Measurements from ENCODE around the gene ARHGAP20.

Gene ARHGAP20

GRCh38 chr11:110711776-110712658 lies at the start of gene ARHGAP20:
ARHGAP20 (minus strand) TSS chr11:110712437; CDS start chr11:110712231, 206 bp downstream.
- H3K4me1 Mint-ChIP-seq (ENCODE audit: low read depth): peaks cover 10% of the 10 kb centered on the region
- no peaks in the 10 kb centered on the region for H3K36me3 Mint-ChIP-seq (ENCODE audit: low read depth)
- H3K27me3 Mint-ChIP-seq (ENCODE audit: low read depth): peaks cover 62% of the 10 kb centered on the region
- peak within 1 kb of the TSS; percentile 58 for H3K4me3 Mint-ChIP-seq
- peak; percentile 56 for DNase-seq (ENCODE audit: low spot score)
- H3K9me3 Mint-ChIP-seq: no peaks in the 10 kb centered on the region
- no peak within 1 kb of the TSS for H3K27ac Mint-ChIP-seq

GRCh38 chr11:110761991-110762390 lies 49.8 kb upstream of the ARHGAP20 start:
- H3K9me3 Mint-ChIP-seq: no peaks in the 10 kb centered on the region
- H3K4me1 Mint-ChIP-seq (ENCODE audit: low read depth): no peaks in the 10 kb centered on the region
- no peak for DNase-seq (ENCODE audit: low spot score)
- peaks cover 4% of the 10 kb centered on the region for H3K27me3 Mint-ChIP-seq (ENCODE audit: low read depth)
- no peak overlapping the region for H3K27ac Mint-ChIP-seq
- no peak overlapping the region for H3K4me3 Mint-ChIP-seq
- no peaks in the 10 kb centered on the region for H3K36me3 Mint-ChIP-seq (ENCODE audit: low read depth)

GRCh38 chr11:110761131-110761530 lies 48.9 kb upstream of the ARHGAP20 start:
- H3K4me1 Mint-ChIP-seq (ENCODE audit: low read depth): no peaks in the 10 kb centered on the region
- no peaks in the 10 kb centered on the region for H3K9me3 Mint-ChIP-seq
- H3K36me3 Mint-ChIP-seq (ENCODE audit: low read depth): no peaks in the 10 kb centered on the region
- H3K27ac Mint-ChIP-seq: no peak overlapping the region
- DNase-seq (ENCODE audit: low spot score): no peak
- H3K27me3 Mint-ChIP-seq (ENCODE audit: low read depth): peaks cover 4% of the 10 kb centered on the region
- no peak overlapping the region for H3K4me3 Mint-ChIP-seq

- DNase-seq (ENCODE audit: low spot score): no peak
- Mint-ChIP-seq H3K27ac (no peak overlapping the region), H3K4me3 (no peak overlapping the region), H3K9me3 (no peaks in the 10 kb centered on the region), H3K27me3 (ENCODE audit: low read depth) (peaks cover 4% of the 10 kb centered on the region), H3K4me1 (ENCODE audit: low read depth) (no peaks in the 10 kb centered on the region), H3K36me3 (ENCODE audit: low read depth) (no peaks in the 10 kb centered on the region)
These were observed 47.7 kb upstream of the ARHGAP20 start for GRCh38 chr11:110759972-110760381.

GRCh38 chr11:110757962-110758755 lies 45.9 kb upstream of the ARHGAP20 start:
- H3K4me1 Mint-ChIP-seq (ENCODE audit: low read depth): no peaks in the 10 kb centered on the region
- H3K4me3 Mint-ChIP-seq: no peak overlapping the region
- H3K27me3 Mint-ChIP-seq (ENCODE audit: low read depth): peaks cover 2% of the 10 kb centered on the region
- peaks cover 2% of the 10 kb centered on the region for H3K9me3 Mint-ChIP-seq
- H3K36me3 Mint-ChIP-seq (ENCODE audit: low read depth): no peaks in the 10 kb centered on the region
- no peak for DNase-seq (ENCODE audit: low spot score)
- H3K27ac Mint-ChIP-seq: no peak overlapping the region

GRCh38 chr11:110757066-110757465 lies 44.8 kb upstream of the ARHGAP20 start:
- Mint-ChIP-seq H3K9me3 (peaks cover 10% of the 10 kb centered on the region), H3K27ac (no peak overlapping the region), H3K36me3 (ENCODE audit: low read depth) (no peaks in the 10 kb centered on the region)

GRCh38 chr11:110755941-110756340 lies 43.7 kb upstream of the ARHGAP20 start:
- Mint-ChIP-seq H3K27me3 (ENCODE audit: low read depth) (peaks cover 2% of the 10 kb centered on the region), H3K27ac (no peak overlapping the region), H3K4me3 (no peak overlapping the region), H3K9me3 (peaks cover 10% of the 10 kb centered on the region), H3K4me1 (ENCODE audit: low read depth) (no peaks in the 10 kb centered on the region), H3K36me3 (ENCODE audit: low read depth) (no peaks in the 10 kb centered on the region)
- no peak for DNase-seq (ENCODE audit: low spot score)

More at GRCh38 chr11:110757066-110757465, 44.8 kb upstream of the ARHGAP20 start:
- no peaks in the 10 kb centered on the region for H3K4me1 Mint-ChIP-seq (ENCODE audit: low read depth)
- H3K27me3 Mint-ChIP-seq (ENCODE audit: low read depth): peaks cover 2% of the 10 kb centered on the region
- no peak for DNase-seq (ENCODE audit: low spot score)
- no peak overlapping the region for H3K4me3 Mint-ChIP-seq

GRCh38 chr11:110752890-110753289 lies 40.7 kb upstream of the ARHGAP20 start:
- H3K4me1 Mint-ChIP-seq (ENCODE audit: low read depth): no peaks in the 10 kb centered on the region
- H3K9me3 Mint-ChIP-seq: peaks cover 10% of the 10 kb centered on the region
- no peak overlapping the region for H3K27ac Mint-ChIP-seq
- no peak for DNase-seq (ENCODE audit: low spot score)
- H3K27me3 Mint-ChIP-seq (ENCODE audit: low read depth): peaks cover 2% of the 10 kb centered on the region
- H3K4me3 Mint-ChIP-seq: no peak overlapping the region
- no peaks in the 10 kb centered on the region for H3K36me3 Mint-ChIP-seq (ENCODE audit: low read depth)

- no peaks in the 10 kb centered on the region for H3K27me3 Mint-ChIP-seq (ENCODE audit: low read depth)
- no peak overlapping the region for H3K27ac Mint-ChIP-seq
- no peak for DNase-seq (ENCODE audit: low spot score)
- H3K9me3 Mint-ChIP-seq: peaks cover 10% of the 10 kb centered on the region
- H3K4me3 Mint-ChIP-seq: no peak overlapping the region
- H3K4me1 Mint-ChIP-seq (ENCODE audit: low read depth): no peaks in the 10 kb centered on the region
- H3K36me3 Mint-ChIP-seq (ENCODE audit: low read depth): no peaks in the 10 kb centered on the region
These were observed 37.9 kb upstream of the ARHGAP20 start for GRCh38 chr11:110750100-110750499.

GRCh38 chr11:110747531-110747930 lies 35.3 kb upstream of the ARHGAP20 start:
- H3K27me3 Mint-ChIP-seq (ENCODE audit: low read depth): no peaks in the 10 kb centered on the region
- no peak overlapping the region for H3K4me3 Mint-ChIP-seq
- no peaks in the 10 kb centered on the region for H3K4me1 Mint-ChIP-seq (ENCODE audit: low read depth)
- H3K9me3 Mint-ChIP-seq: peaks cover 1% of the 10 kb centered on the region
- H3K27ac Mint-ChIP-seq: no peak overlapping the region
- no peak for DNase-seq (ENCODE audit: low spot score)
- H3K36me3 Mint-ChIP-seq (ENCODE audit: low read depth): no peaks in the 10 kb centered on the region

GRCh38 chr11:110738641-110739040 lies 26.4 kb upstream of the ARHGAP20 start:
- H3K27me3 Mint-ChIP-seq (ENCODE audit: low read depth): peaks cover 9% of the 10 kb centered on the region
- no peaks in the 10 kb centered on the region for H3K4me1 Mint-ChIP-seq (ENCODE audit: low read depth)
- H3K4me3 Mint-ChIP-seq: no peak overlapping the region
- H3K27ac Mint-ChIP-seq: no peak overlapping the region
- H3K36me3 Mint-ChIP-seq (ENCODE audit: low read depth): no peaks in the 10 kb centered on the region
- no peaks in the 10 kb centered on the region for H3K9me3 Mint-ChIP-seq
- DNase-seq (ENCODE audit: low spot score): no peak

GRCh38 chr11:110737593-110737992 lies 25.4 kb upstream of the ARHGAP20 start:
- peaks cover 13% of the 10 kb centered on the region for H3K27me3 Mint-ChIP-seq (ENCODE audit: low read depth)
- no peak overlapping the region for H3K4me3 Mint-ChIP-seq
- no peak overlapping the region for H3K27ac Mint-ChIP-seq
- DNase-seq (ENCODE audit: low spot score): no peak
- no peaks in the 10 kb centered on the region for H3K4me1 Mint-ChIP-seq (ENCODE audit: low read depth)
- H3K9me3 Mint-ChIP-seq: no peaks in the 10 kb centered on the region
- no peaks in the 10 kb centered on the region for H3K36me3 Mint-ChIP-seq (ENCODE audit: low read depth)

- Mint-ChIP-seq H3K36me3 (ENCODE audit: low read depth) (no peaks in the 10 kb centered on the region), H3K4me1 (ENCODE audit: low read depth) (no peaks in the 10 kb centered on the region), H3K27ac (no peak overlapping the region), H3K4me3 (no peak overlapping the region), H3K27me3 (ENCODE audit: low read depth) (peaks cover 13% of the 10 kb centered on the region), H3K9me3 (no peaks in the 10 kb centered on the region)
- no peak for DNase-seq (ENCODE audit: low spot score)
These were observed 23.9 kb upstream of the ARHGAP20 start for GRCh38 chr11:110736171-110736553.

- no peak overlapping the region for H3K27ac Mint-ChIP-seq
- H3K4me3 Mint-ChIP-seq: no peak overlapping the region
- no peaks in the 10 kb centered on the region for H3K9me3 Mint-ChIP-seq
- DNase-seq (ENCODE audit: low spot score): no peak
- no peaks in the 10 kb centered on the region for H3K4me1 Mint-ChIP-seq (ENCODE audit: low read depth)
- H3K36me3 Mint-ChIP-seq (ENCODE audit: low read depth): no peaks in the 10 kb centered on the region
- H3K27me3 Mint-ChIP-seq (ENCODE audit: low read depth): peaks cover 13% of the 10 kb centered on the region
These were observed 23.4 kb upstream of the ARHGAP20 start for GRCh38 chr11:110735455-110736170.

Data from T-helper 2 cell treated with Interferon-gamma antibody and Interleukin-4, amounts not matched to agents 5 μg/mL and 100 μg/mL, for 36 hours (primary cell).